HG03442 (cell line): Measurements from ENCODE around the gene PCDHB12.
"Not testable (repeated sequence)": the region's sequence is repeated elsewhere in the genome, so short reads cannot be mapped to it uniquely, and the experiment has no call there.

Experiments used
- ATAC-seq: cut with Tn5 transposase; IDR thresholded peaks from one replicate; pipeline ENCODE4 v1.9.1; 2021; ENCODE audit warnings: mild to moderate bottlenecking, moderate library complexity; ENCODE audit not compliant: unreplicated experiment

The PCDHB12 gene

DNA sequence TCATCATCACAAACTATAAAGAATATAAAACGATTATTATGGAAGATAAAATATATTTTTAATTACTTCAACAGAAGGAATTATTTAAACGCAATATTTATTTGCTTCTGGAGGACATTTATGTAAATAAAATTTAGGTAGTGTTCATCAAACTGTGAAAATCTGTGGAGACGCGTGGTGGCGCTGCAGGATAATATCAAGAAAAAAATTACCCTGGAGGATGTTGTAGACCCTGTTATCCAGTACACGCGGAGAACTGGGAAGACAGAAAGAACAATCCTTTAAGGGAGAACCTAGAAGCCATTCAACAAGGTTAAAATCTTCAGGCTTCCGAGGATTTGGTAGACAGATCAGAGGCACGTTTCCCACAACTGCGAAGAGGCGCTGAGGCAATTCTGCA lies at the start of gene PCDHB12:
TSS of gene PCDHB12 (plus strand) at position 242 of the 400 bp plus-strand sequence. CDS start 189 bp downstream, outside the sequence.
- ATAC-seq: no peak

DNA sequence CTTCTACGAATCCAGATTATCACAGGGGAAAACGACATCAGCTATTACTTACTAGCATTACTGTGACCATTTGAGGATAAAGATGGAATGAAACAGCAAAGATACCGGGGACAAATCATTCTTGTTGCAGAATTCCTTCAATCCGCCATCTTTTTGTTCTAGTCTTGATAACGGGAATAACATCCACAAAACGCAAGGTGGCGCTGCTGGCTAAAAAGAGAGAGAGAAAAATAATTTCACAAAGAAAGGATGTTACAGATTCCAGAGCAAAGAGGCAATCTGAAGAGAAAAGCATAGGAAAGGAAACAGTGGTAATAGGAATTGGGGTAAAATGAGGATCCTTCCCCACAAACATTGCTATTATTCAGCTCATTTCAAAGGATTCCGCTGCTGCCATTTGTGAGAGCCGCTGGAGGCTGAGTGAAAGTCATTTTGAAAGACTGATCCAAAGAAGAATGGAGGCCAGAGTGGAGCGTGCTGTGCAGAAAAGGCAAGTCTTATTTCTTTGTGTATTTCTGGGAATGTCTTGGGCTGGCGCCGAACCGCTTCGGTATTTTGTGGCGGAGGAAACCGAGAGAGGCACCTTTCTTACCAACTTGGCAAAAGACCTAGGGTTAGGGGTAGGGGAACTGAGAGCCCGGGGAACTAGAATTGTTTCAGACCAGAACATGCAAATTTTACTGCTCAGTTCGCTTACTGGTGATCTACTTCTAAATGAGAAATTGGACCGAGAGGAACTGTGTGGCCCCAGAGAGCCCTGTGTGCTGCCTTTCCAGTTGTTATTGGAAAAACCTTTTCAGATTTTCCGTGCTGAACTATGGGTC lies 35.9 kb upstream of the PCDHB12 start, which contains the start of gene PCDHB7:
TSS of gene PCDHB7 (plus strand) at position 264 of the 824 bp plus-strand sequence. CDS start at position 456, 192 bp downstream.
- ATAC-seq: no peak

- not testable (repeated sequence) for ATAC-seq
Observed at GRCh38 chr5:141174291-141175104, 34.0 kb upstream of the PCDHB12 start.

- no peak for ATAC-seq
Observed at GRCh38 chr5:141175933-141176332, 32.6 kb upstream of the PCDHB12 start.

- not testable (repeated sequence) for ATAC-seq
Observed at GRCh38 chr5:141177577-141178191, 30.8 kb upstream of the PCDHB12 start, which contains the start of gene PCDHB8. TSS of gene PCDHB8 (plus strand) at chr5:141177790. CDS start at chr5:141178035, 245 bp downstream.

DNA sequence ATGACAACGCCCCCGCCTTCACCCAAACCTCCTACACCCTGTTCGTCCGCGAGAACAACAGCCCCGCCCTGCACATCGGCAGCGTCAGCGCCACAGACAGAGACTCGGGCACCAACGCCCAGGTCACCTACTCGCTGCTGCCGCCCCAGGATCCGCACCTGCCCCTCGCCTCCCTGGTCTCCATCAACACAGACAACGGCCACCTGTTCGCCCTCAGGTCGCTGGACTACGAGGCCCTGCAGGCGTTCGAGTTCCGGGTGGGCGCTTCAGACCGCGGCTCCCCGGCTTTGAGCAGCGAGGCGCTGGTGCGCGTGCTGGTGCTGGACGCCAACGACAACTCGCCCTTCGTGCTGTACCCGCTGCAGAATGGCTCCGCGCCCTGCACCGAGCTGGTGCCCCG lies 29.1 kb upstream of the PCDHB12 start:
- not testable (repeated sequence) for ATAC-seq

DNA sequence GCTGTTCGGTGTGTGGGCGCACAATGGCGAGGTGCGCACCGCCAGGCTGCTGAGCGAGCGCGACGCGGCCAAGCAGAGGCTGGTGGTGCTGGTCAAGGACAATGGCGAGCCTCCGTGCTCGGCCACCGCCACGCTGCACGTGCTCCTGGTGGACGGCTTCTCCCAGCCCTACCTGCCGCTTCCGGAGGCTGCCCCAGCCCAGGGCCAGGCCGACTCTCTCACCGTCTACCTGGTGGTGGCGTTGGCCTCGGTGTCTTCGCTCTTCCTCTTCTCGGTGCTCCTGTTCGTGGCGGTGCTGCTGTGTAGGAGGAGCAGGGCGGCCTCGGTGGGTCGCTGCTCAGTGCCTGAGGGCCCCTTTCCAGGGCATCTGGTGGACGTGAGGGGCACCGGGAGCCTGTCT lies 28.6 kb upstream of the PCDHB12 start:
- not testable (repeated sequence) for ATAC-seq

GRCh38 chr5:141180313-141180712 lies 28.2 kb upstream of the PCDHB12 start:
- ATAC-seq: no peak

DNA sequence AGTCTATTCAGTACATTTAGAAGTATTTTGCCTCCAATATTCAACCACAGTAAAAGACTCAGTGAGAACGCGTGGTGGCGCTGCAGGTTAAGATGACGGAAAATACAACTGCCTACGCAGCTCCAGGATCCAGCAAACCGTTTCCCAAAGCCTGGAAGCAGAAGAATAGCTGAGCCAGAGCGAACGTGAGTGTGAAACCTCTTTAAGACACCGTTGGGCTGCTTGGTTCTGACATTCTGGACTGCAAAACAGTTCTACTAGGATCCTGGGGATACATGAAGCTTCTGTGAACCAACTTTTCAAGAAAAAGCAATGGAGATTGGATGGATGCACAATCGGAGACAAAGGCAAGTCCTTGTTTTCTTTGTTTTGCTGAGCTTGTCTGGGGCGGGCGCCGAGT lies 26.3 kb upstream of the PCDHB12 start, which contains the start of gene PCDHB16:
TSS of gene PCDHB16 (plus strand) at position 140 of the 400 bp plus-strand sequence. CDS start at position 313, 173 bp downstream.
- ATAC-seq: no peak

- ATAC-seq: not testable (repeated sequence)
Observed at GRCh38 chr5:141184117-141184855, 24.2 kb upstream of the PCDHB12 start.

DNA sequence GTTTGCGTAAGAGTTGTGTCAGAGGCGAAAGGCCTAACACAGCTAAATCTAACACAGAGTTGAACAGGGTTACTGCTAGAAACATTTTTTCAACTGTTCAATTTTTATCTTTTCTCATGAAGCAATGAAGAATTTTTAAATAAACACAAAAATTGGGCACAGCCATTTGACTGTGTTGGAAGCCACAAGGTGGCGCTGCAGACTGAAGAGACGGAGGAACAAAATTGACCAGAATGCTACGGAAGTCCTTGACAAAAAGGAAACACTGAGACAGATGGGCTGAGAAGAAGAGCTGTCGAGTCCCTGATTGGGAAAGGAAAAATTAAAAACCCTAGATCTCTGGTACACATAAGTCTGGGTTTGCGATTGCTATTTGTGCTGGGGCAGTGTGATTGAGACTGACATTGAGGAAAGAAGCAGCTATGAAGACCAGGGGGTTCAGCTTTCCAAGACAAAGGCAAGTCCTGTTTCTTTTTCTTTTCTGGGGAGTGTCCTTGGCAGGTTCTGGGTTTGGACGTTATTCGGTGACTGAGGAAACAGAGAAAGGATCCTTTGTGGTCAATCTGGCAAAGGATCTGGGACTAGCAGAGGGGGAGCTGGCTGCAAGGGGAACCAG lies 21.5 kb upstream of the PCDHB12 start, which contains the start of gene PCDHB9:
TSS of gene PCDHB9 (plus strand) at position 265 of the 616 bp plus-strand sequence. CDS start at position 423, 158 bp downstream.
- no peak for ATAC-seq

DNA sequence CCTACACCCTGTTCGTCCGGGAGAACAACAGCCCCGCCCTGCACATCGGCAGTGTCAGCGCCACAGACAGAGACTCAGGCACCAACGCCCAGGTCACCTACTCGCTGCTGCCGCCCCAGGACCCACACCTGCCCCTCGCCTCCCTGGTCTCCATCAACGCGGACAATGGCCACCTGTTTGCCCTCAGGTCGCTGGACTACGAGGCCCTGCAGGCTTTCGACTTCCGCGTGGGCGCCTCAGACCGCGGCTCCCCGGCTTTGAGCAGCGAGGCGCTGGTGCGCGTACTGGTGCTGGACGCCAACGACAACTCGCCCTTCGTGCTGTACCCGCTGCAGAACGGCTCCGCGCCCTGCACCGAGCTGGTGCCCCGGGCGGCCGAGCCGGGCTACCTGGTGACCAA lies 19.8 kb upstream of the PCDHB12 start:
- not testable (repeated sequence) for ATAC-seq

GRCh38 chr5:141189131-141189530 lies 19.4 kb upstream of the PCDHB12 start:
- ATAC-seq: not testable (repeated sequence)

GRCh38 chr5:141192110-141192725 lies 16.3 kb upstream of the PCDHB12 start, which contains the start of gene PCDHB10:
TSS of gene PCDHB10 (plus strand) at chr5:141192353. CDS start at chr5:141192553, 200 bp downstream.
- no peak for ATAC-seq

GRCh38 chr5:141194332-141194731 lies 14.2 kb upstream of the PCDHB12 start:
- not testable (repeated sequence) for ATAC-seq

GRCh38 chr5:141196363-141196762 lies 12.2 kb upstream of the PCDHB12 start:
- no peak for ATAC-seq

- no peak for ATAC-seq
Observed at GRCh38 chr5:141199359-141200235, 8.9 kb upstream of the PCDHB12 start, which contains the start of gene PCDHB11. TSS of gene PCDHB11 (plus strand) at chr5:141199627. CDS start at chr5:141199775, 148 bp downstream.

- not testable (repeated sequence) for ATAC-seq
Observed at GRCh38 chr5:141201126-141201525, 7.4 kb upstream of the PCDHB12 start.
